ENCODE measurements around the gene CYFIP1.
"Not testable (repeated sequence)": the region's sequence is repeated elsewhere in the genome, so short reads cannot be mapped to it uniquely, and the experiment has no call there.

The CYFIP1 gene

GRCh38 chr15:22980189-22981050 is at the start of gene CYFIP1:
TSS of gene CYFIP1 (minus strand) at chr15:22980368. CDS start at chr15:22947285, 33,083 bp downstream.
- DNase-seq (ENCODE audit: low read depth), result peak; percentile 43

- no peak for DNase-seq (ENCODE audit: low read depth)
Observed at GRCh38 chr15:23026218-23026617, 46.0 kb upstream of the CYFIP1 start.

- no peak for DNase-seq (ENCODE audit: low read depth)
Observed at GRCh38 chr15:23022156-23022555, 42.0 kb upstream of the CYFIP1 start.

- no peak for DNase-seq (ENCODE audit: low read depth)
Observed at GRCh38 chr15:23014394-23015000, 34.3 kb upstream of the CYFIP1 start.

GRCh38 chr15:23013681-23014080 is 33.5 kb upstream of the CYFIP1 start:
- DNase-seq (ENCODE audit: low read depth), result no peak

GRCh38 chr15:23012616-23013015 is 32.4 kb upstream of the CYFIP1 start:
- not testable (repeated sequence) for DNase-seq (ENCODE audit: low read depth)

- no peak for DNase-seq (ENCODE audit: low read depth)
Observed at GRCh38 chr15:23003736-23004135, 23.6 kb upstream of the CYFIP1 start.

- DNase-seq (ENCODE audit: low read depth), result no peak
Observed at GRCh38 chr15:23002920-23003319, 22.8 kb upstream of the CYFIP1 start.

- no peak for DNase-seq (ENCODE audit: low read depth)
Observed at GRCh38 chr15:22995795-22996194, 15.6 kb upstream of the CYFIP1 start.

- no peak for DNase-seq (ENCODE audit: low read depth)
Observed at GRCh38 chr15:22992024-22992326, 11.8 kb upstream of the CYFIP1 start.

- DNase-seq (ENCODE audit: low read depth), result no peak
Observed at GRCh38 chr15:22989576-22990477, 9.7 kb upstream of the CYFIP1 start.

GRCh38 chr15:22988811-22989210 is 8.6 kb upstream of the CYFIP1 start:
- no peak for DNase-seq (ENCODE audit: low read depth)

GRCh38 chr15:22981931-22982330 is 1.8 kb upstream of the CYFIP1 start:
- not testable (repeated sequence) for DNase-seq (ENCODE audit: low read depth)

GRCh38 chr15:22981051-22981840 is 1.1 kb upstream of the CYFIP1 start:
- DNase-seq (ENCODE audit: low read depth), result no peak

- DNase-seq (ENCODE audit: low read depth), result no peak
Observed at GRCh38 chr15:22979238-22980188, 655 bp downstream of the CYFIP1 start.

GRCh38 chr15:22978691-22979237 is 1.4 kb downstream of the CYFIP1 start:
- no peak for DNase-seq (ENCODE audit: low read depth)

- DNase-seq (ENCODE audit: low read depth), result no peak
Observed at GRCh38 chr15:22974745-22975144, 5.4 kb downstream of the CYFIP1 start.

GRCh38 chr15:22973987-22974386 is 6.2 kb downstream of the CYFIP1 start:
- no peak for DNase-seq (ENCODE audit: low read depth)

GRCh38 chr15:22973286-22973685 is 6.9 kb downstream of the CYFIP1 start:
- no peak for DNase-seq (ENCODE audit: low read depth)

- no peak for DNase-seq (ENCODE audit: low read depth)
Observed at GRCh38 chr15:22969489-22969888, 10.7 kb downstream of the CYFIP1 start.

All from CMK (cell line).